NK-92 treated with Interleukin-12 subunit alpha and Interleukin-12 subunit beta, amount 100 ng/mL, for 24 hours (cell line): ENCODE data around the gene UQCC3.
"Not testable (repeated sequence)": the region's sequence is repeated elsewhere in the genome, so short reads cannot be mapped to it uniquely, and the experiment has no call there.

ENCODE experiments used
- DNase-seq: peaks from one replicate; lab custom pipeline; 2025; lab: John Stamatoyannopoulos, UW

UQCC3 gene, protein sequence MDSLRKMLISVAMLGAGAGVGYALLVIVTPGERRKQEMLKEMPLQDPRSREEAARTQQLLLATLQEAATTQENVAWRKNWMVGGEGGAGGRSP

GRCh38 chr11:62671608-62672389 is at the start of gene UQCC3, which contains the start of gene LBHD1:
Gene UQCC3, plus strand, starts transcription at chr11:62671673. Its CDS starts 73 bp downstream, at chr11:62671746.
Gene LBHD1, minus strand, starts transcription at chr11:62672267. Its CDS starts 2,236 bp downstream, at chr11:62670031.
- peak; percentile 85 for DNase-seq

- no peak for DNase-seq
Measured at GRCh38 chr11:62622476-62623089, 48.9 kb upstream of the UQCC3 start.

DNA sequence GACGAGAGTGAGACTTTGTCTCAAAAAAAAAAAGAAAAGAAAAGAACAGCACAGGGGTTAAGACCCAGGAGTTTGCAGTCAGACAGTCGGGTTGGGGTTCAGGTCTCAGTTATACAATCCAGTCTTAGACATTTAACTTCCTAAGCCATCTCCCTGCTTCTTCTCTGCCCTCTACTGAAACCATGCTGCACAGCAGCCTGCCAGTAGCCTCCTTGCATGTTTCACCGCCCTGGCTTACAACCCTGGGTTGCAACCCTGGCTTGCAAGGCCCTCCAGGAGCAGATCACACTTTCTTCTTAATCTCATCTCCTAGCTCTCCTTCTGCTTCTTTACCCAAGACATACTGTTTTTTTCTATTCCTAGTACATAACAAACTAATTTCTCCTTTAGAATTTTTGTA is 43.8 kb upstream of the UQCC3 start:
- DNase-seq: no peak

DNA sequence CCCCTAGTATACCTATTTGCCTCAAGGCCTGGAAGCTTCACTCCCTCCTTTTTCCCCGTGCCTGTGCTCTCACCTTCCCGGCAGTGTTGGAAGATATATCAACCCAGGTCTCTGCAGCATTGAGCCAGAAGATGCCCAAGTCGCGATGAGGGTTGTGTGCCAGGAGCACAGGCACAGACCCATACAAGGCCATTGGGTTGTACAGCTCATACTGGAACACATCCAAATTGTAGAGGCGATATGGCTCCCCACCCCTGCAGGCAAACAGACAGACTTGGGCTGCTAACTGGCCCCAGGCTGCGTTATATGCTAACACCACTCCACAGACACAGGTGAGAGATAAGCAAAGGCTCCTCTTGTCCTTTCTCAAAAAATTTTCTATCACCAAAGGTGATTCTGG is 39.0 kb upstream of the UQCC3 start:
- DNase-seq: no peak

- DNase-seq: no peak
Measured at GRCh38 chr11:62644220-62644619, 27.3 kb upstream of the UQCC3 start.

GRCh38 chr11:62645671-62645945 is 25.9 kb upstream of the UQCC3 start:
- no peak for DNase-seq

GRCh38 chr11:62645946-62646824 is 25.3 kb upstream of the UQCC3 start, which contains the start of gene GANAB:
Gene GANAB, minus strand, starts transcription at chr11:62646613. Its CDS starts 14 bp downstream, at chr11:62646599.
- peak; percentile 98 for DNase-seq

DNA sequence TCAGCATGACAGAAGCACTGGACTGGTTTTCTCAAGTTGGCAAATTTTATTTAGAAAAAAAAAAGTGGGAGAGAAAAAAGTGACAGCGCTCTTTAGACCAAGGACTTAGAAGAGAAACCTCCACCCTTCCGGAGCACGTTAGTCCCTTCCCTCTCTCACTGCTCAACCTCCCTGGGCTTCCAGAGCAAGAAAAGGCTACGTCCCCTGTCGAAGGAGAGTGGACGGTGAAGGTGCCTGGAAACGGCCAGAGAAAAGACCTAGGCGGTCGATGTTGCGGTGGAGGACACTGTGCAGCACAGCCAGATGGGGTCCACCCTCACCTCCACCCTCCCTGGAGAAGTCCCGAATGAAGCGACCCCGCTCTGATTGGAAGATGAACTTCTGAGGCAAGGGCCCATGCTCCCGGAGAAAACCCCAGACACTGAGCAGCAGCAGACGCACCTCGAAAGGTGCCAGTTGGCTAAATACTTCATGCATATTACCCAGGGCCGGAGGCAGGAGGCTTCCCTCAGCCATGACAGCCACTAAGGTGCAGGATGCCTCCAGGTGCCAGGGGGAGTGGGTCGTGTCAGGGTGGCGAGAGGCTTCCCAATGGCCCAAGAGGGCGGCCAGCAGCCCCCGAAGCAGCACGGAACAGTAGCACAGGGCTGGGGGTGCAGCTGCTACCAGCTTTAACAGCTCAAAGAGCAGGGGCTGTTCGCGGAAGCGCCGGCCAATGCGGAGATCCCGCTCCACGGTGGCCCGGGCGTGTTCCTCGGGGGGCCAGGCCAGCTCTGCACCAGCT is 24.5 kb upstream of the UQCC3 start:
- no peak for DNase-seq

DNA sequence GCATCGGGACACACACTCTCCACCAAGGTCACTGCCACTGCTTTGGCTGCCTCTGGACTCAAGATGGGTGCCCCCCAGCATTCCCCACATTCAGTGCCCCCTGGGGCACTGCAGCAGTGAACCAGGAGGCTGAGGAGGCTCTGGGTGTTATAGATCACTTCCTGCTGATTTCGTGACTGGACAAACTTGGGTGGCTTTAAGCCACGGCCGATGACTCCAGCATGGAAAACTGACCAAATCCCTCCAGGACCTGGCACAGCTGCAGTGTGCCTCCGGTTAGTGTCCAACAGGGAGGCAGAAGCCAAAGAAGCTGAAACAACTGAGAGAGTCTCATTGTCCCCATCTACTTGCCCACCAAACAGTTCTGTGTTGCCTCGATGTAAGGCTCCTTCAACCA is 23.9 kb upstream of the UQCC3 start:
- DNase-seq: no peak

- DNase-seq: no peak
Measured at GRCh38 chr11:62648185-62648966, 23.1 kb upstream of the UQCC3 start.

- DNase-seq: no peak
Measured at GRCh38 chr11:62648967-62649364, 22.5 kb upstream of the UQCC3 start.

DNA sequence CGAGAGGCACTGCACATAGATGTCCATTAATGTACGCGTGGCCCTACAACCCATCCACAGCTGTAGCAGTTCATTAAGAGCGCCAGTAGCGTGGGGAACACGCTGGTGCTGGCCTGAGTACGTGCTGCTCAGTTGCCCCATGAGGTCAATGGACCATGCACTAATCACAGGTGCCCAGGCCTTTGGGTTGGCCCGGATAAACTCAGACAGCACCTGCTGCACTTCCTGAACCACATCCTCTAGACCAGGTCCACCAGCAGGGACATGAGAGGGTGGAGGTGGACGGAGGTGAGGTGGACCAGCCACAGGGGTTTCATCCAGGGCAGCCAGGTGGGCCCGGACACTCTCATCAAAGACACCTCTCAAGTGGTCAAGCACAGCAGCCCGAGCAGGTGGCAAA is 22.0 kb upstream of the UQCC3 start:
- DNase-seq: no peak

GRCh38 chr11:62650283-62650682 is 21.2 kb upstream of the UQCC3 start:
- DNase-seq: not testable (repeated sequence)

GRCh38 chr11:62652161-62653006 is 19.1 kb upstream of the UQCC3 start:
- peak; percentile 57 for DNase-seq

GRCh38 chr11:62654297-62654696 is 17.2 kb upstream of the UQCC3 start:
- DNase-seq: no peak

DNA sequence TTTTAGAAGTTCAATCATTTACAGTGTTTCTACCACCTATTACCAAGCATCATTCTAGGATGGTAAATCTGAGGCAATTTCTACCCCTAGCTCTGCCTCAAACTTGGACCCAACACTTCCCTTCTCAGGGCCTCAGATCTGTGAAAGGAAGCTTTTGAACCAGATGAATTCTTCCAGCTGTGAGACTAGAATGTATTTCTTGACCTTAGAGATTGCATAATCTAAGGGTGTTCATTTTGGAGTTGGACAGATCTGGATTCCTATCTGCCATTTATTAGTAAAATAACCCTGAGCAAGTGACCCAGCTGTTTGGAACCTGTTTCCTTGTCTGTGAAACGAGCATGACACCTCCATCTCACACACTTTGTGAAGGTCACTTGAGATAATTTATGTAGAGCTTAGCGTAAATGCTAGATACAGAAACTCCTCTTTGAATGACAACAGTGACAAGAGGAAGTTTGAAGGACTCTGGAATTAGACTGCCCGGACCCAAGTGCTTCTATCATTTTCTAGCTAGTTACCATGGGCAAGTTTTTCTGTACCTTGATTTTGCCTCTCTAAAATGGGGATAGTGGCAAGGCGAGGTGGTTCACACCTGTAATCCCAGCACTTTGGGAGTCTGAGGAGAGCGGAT is 14.6 kb upstream of the UQCC3 start:
- no peak for DNase-seq

- peak; percentile 67 for DNase-seq
Measured at GRCh38 chr11:62664405-62665074, 6.9 kb upstream of the UQCC3 start.

GRCh38 chr11:62665075-62665598 is 6.3 kb upstream of the UQCC3 start, which contains the start of the genes C11orf98 and CSKMT:
Gene C11orf98, minus strand, starts transcription at chr11:62665210. Its CDS starts 41 bp downstream, at chr11:62665169.
Gene CSKMT, plus strand, starts transcription at chr11:62665312. Its CDS starts 568 bp downstream, at chr11:62665880.
- peak; percentile 93 for DNase-seq
